DND-41 (cell line): ENCODE data around the gene TMPRSS5.

Experiments
- CTCF ChIP-seq: IDR thresholded peaks from 2 replicates; pipeline ENCODE4 v1.5.1; 2012; ENCODE audit warnings: borderline replicate concordance, low read length, moderate library complexity, mild to moderate bottlenecking; ENCODE audit not compliant: poor library complexity, severe bottlenecking; ENCODE audit errors: extremely low read depth
- EZH2 ChIP-seq: IDR thresholded peaks from 3 replicates; pipeline ENCODE4 v1.6.1; 2012; ENCODE audit warnings: borderline replicate concordance, low read depth, mild to moderate bottlenecking, moderate library complexity, low read length, inconsistent platforms; ENCODE audit not compliant: severe bottlenecking

GRCh38 chr11:113667801-113668200 is 38.3 kb downstream of the TMPRSS5 start:
- TF ChIP-seq CTCF (no peak), EZH2 (no peak)
